ENCODE data around the gene ODF2. TPM values are rescaled to one million over a fixed set of nuclear protein-coding genes. Genes with fewer than 3 reads are reported as not detected.
A peak's percentile ranks its signal among the peaks of the same experiment; 100 is the strongest.

The ODF2 gene
- total and polyA plus RNA-seq, 2 experiments from 2014 or later = 17.5 to 26.9 TPM

- TF ChIP-seq CTCF (conservative IDR thresholded peaks at IDR 0.05; ENCODE audit: low read depth in 2 of 2) (peak in 1 of 2 experiments; percentile 33; a peak in 2 of 4 replicates), JUNB (IDR thresholded peaks at IDR 0.05; ENCODE audit: unreplicated experiment) (no peak), POLR2AphosphoS5 (IDR thresholded peaks at IDR 0.05; ENCODE audit: low read depth) (no peak)
- H3K4me3 Mint-ChIP-seq = no peak overlapping the region
- Histone ChIP-seq H3K4me2 (no peak overlapping the region), H3K36me3 (ENCODE audit: insufficient read depth) (no peaks in the 10 kb centered on the region), H3K4me1 (ENCODE audit: insufficient read depth) (no peaks in the 10 kb centered on the region), H3K27ac (ENCODE audit: low read depth) (no peak overlapping the region), H3F3A (replicated peaks; ENCODE audit: low read depth) (0 out of 2 replicates have a peak, but pooled peaks cover 5% of the 10 kb centered on the region), H4K20me1 (replicated peaks; ENCODE audit: insufficient read depth) (no peaks in the 10 kb centered on the region), H3K9me2 (ENCODE audit: insufficient read depth) (no peaks in the 10 kb centered on the region), H3K79me2 (replicated peaks; ENCODE audit: insufficient read depth) (no peaks in the 10 kb centered on the region), H2AFZ (no peak overlapping the region), H3K4me3 (no peak overlapping the region), H3K27me3 (ENCODE audit: insufficient read depth) (no peaks in the 10 kb centered on the region)
- H3K9me3 Mint-ChIP-seq = no peaks in the 10 kb centered on the region
- H3K4me1 Mint-ChIP-seq = no peaks in the 10 kb centered on the region; the same call in 2 of the 3 replicates
- ATAC-seq (peak; percentile 66), DNase-seq (ENCODE audit: low spot score) (peak; percentile 31)
- H3K36me3 Mint-ChIP-seq (ENCODE audit: low read depth) = peaks cover 23% of the 10 kb centered on the region
- H3K27ac Mint-ChIP-seq = no peak overlapping the region
- peaks cover 2% of the 10 kb centered on the region for H3K27me3 Mint-ChIP-seq (ENCODE audit: insufficient read depth, low read depth, poor library complexity)
These were observed 29.0 kb downstream of the ODF2 start for GRCh38 chr9:128484686-128485413.

- Histone ChIP-seq H3K27ac (ENCODE audit: low read depth) (no peak overlapping the region), H3K4me2 (no peak overlapping the region), H3F3A (replicated peaks; ENCODE audit: low read depth) (0 out of 2 replicates have a peak, but pooled peaks cover 5% of the 10 kb centered on the region), H3K4me1 (ENCODE audit: insufficient read depth) (no peaks in the 10 kb centered on the region), H3K27me3 (ENCODE audit: insufficient read depth) (no peaks in the 10 kb centered on the region), H2AFZ (no peak overlapping the region), H3K9me2 (ENCODE audit: insufficient read depth) (no peaks in the 10 kb centered on the region), H4K20me1 (replicated peaks; ENCODE audit: insufficient read depth) (no peaks in the 10 kb centered on the region), H3K36me3 (ENCODE audit: insufficient read depth) (no peaks in the 10 kb centered on the region), H3K79me2 (replicated peaks; ENCODE audit: insufficient read depth) (no peaks in the 10 kb centered on the region), H3K4me3 (no peak overlapping the region)
- TF ChIP-seq ETS1 (IDR thresholded peaks at IDR 0.05) (no peak), ZNF462 (CRISPR knock-in tag; IDR thresholded peaks at IDR 0.05) (no peak), ZNF114 (CRISPR knock-in tag; IDR thresholded peaks at IDR 0.05) (no peak), REST (IDR thresholded peaks at IDR 0.05; ENCODE audit: unreplicated experiment) (no peak)
- Mint-ChIP-seq H3K27ac (no peak overlapping the region), H3K27me3 (ENCODE audit: insufficient read depth, low read depth, poor library complexity) (peaks cover 2% of the 10 kb centered on the region), H3K36me3 (ENCODE audit: low read depth) (peaks cover 23% of the 10 kb centered on the region), H3K4me1 (no peaks in the 10 kb centered on the region; the same call in 2 of the 3 replicates), H3K4me3 (no peak overlapping the region; the same call in 2 of the 3 replicates), H3K9me3 (no peaks in the 10 kb centered on the region)
- peak; percentile 19 for DNase-seq (ENCODE audit: low spot score)
- peak; percentile 66 for ATAC-seq
These were observed 29.6 kb downstream of the ODF2 start for GRCh38 chr9:128485414-128485855.

Data from GM23338 (cell line).